GM18502 (cell line): ENCODE measurements around the gene MISP.
"Not testable (repeated sequence)": the region's sequence is repeated elsewhere in the genome, so short reads cannot be mapped to it uniquely, and the experiment has no call there.

Experiments
- ATAC-seq: cut with Tn5 transposase; IDR thresholded peaks from one replicate; pipeline ENCODE4 v1.9.1; 2021; ENCODE audit warnings: mild to moderate bottlenecking; ENCODE audit not compliant: unreplicated experiment, poor library complexity

MISP gene

GRCh38 chr19:723247-723646, 27.7 kb upstream of the MISP start:
- no peak for ATAC-seq

- no peak for ATAC-seq
Measured at GRCh38 chr19:723714-724113, 27.2 kb upstream of the MISP start.

GRCh38 chr19:725461-726089, 25.3 kb upstream of the MISP start:
- no peak for ATAC-seq

GRCh38 chr19:726993-727956, 23.6 kb upstream of the MISP start:
- ATAC-seq: no peak

GRCh38 chr19:728011-728410, 22.9 kb upstream of the MISP start:
- ATAC-seq: no peak

GRCh38 chr19:729564-729963, 21.3 kb upstream of the MISP start:
- ATAC-seq: not testable (repeated sequence)

- ATAC-seq: no peak
Measured at GRCh38 chr19:729965-730668, 20.8 kb upstream of the MISP start.

- ATAC-seq: no peak
Measured at GRCh38 chr19:731000-731399, 19.9 kb upstream of the MISP start.

- no peak for ATAC-seq
Measured at GRCh38 chr19:732148-733069, 18.5 kb upstream of the MISP start.

GRCh38 chr19:734716-735115, 16.2 kb upstream of the MISP start:
- ATAC-seq: no peak

- ATAC-seq: no peak
Measured at GRCh38 chr19:736125-736524, 14.8 kb upstream of the MISP start.

GRCh38 chr19:737591-738093, 13.3 kb upstream of the MISP start:
- no peak for ATAC-seq

GRCh38 chr19:738509-739128, 12.3 kb upstream of the MISP start:
- no peak for ATAC-seq

- ATAC-seq: no peak
Measured at GRCh38 chr19:739998-740715, 10.8 kb upstream of the MISP start.

GRCh38 chr19:740816-741505, 10.0 kb upstream of the MISP start:
- ATAC-seq: not testable (repeated sequence)

GRCh38 chr19:741506-742131, 9.3 kb upstream of the MISP start:
- ATAC-seq: no peak

GRCh38 chr19:742540-743075, 8.3 kb upstream of the MISP start:
- no peak for ATAC-seq
